SU-DHL-6 (cell line): ENCODE data around the gene MSH3.

ENCODE experiments used
- H2AFZ ChIP-seq: fragments of 200-600 bp; sonication (generic); 2 replicates; pipeline ENCODE4 v1.6.1; 2014; ENCODE audit warnings: low read depth, mild to moderate bottlenecking, moderate library complexity, mixed read lengths, antibody characterized with exemption, low read length; ENCODE audit not compliant: severe bottlenecking
- H3F3A ChIP-seq: fragments of 200-600 bp; shearing (Covaris generic); 2 replicates; pipeline ENCODE4 v1.6.0; 2016; ENCODE audit warnings: antibody characterized with exemption, mild to moderate bottlenecking; ENCODE audit not compliant: insufficient read depth
- H3K27ac ChIP-seq: fragments of 200-600 bp; sonication (generic); 2 replicates; pipeline ENCODE4 v1.5.1; 2016; ENCODE audit warnings: low read depth, mild to moderate bottlenecking, low read length, moderate library complexity, mixed read lengths
- H3K27me3 ChIP-seq: fragments of 200-600 bp; sonication (generic), shearing (Covaris generic); 2 replicates; pipeline ENCODE4 v1.6.0; 2014; ENCODE audit warnings: mild to moderate bottlenecking, low read length
- H3K36me3 ChIP-seq: fragments of 200-600 bp; sonication (generic); 2 replicates; pipeline ENCODE4 v1.6.1; 2014; ENCODE audit warnings: mild to moderate bottlenecking, low read length, mixed read lengths
- H3K4me2 ChIP-seq: fragments of 300-600, 200-600 bp; shearing (Covaris generic), sonication (generic); 2 replicates; pipeline ENCODE4 v1.6.0; 2014; ENCODE audit warnings: low read length, low read depth, mild to moderate bottlenecking; ENCODE audit not compliant: poor library complexity, severe bottlenecking
- H3K4me3 ChIP-seq: fragments of 200-600 bp; sonication (generic); 2 replicates; pipeline ENCODE4 v1.5.1; 2014; ENCODE audit warnings: antibody characterized with exemption, low read length, mild to moderate bottlenecking, mixed read lengths; ENCODE audit not compliant: insufficient read depth, poor library complexity, severe bottlenecking
- H3K79me2 ChIP-seq: fragments of 200-600 bp; sonication (generic); 2 replicates; pipeline ENCODE4 v1.6.1; 2014; ENCODE audit warnings: mild to moderate bottlenecking, low read length, moderate library complexity; ENCODE audit not compliant: insufficient read depth
- H3K9ac ChIP-seq: fragments of 200-600 bp; sonication (generic); 2 replicates; pipeline ENCODE4 v1.7.0; 2014; ENCODE audit warnings: mild to moderate bottlenecking, low read length
- H3K9me2 ChIP-seq: fragments of 200-600 bp; sonication (generic); replicated peaks from 2 replicates; pipeline ENCODE4 v1.6.1; 2014; ENCODE audit warnings: low read length; ENCODE audit not compliant: insufficient read depth
- H3K9me3 ChIP-seq: fragments of 200-600 bp; sonication (generic); 2 replicates; pipeline ENCODE4 v1.6.1; 2014; ENCODE audit warnings: low read length, mixed read lengths; ENCODE audit not compliant: insufficient read depth
- H4K20me1 ChIP-seq: fragments of 200-600 bp; sonication (generic); 2 replicates; pipeline ENCODE4 v1.6.1; 2014; ENCODE audit warnings: low read depth, mild to moderate bottlenecking, antibody characterized with exemption, low read length, moderate library complexity, mixed read lengths
- CTCF ChIP-seq: fragments of 200-600 bp; sonication (generic); IDR thresholded peaks from one replicate; pipeline ENCODE4 v1.5.1; 2017; ENCODE audit warnings: antibody characterized with exemption, mild to moderate bottlenecking, low read length, moderate library complexity; ENCODE audit not compliant: insufficient read depth, poor library complexity, severe bottlenecking
- EZH2phosphoT487 ChIP-seq: fragments of 200-600 bp; sonication (generic), shearing (Covaris generic); conservative IDR thresholded peaks from 2 replicates; pipeline ENCODE4 v1.6.1; 2018; ENCODE audit warnings: mild to moderate bottlenecking, antibody characterized with exemption, low read length, moderate library complexity, mixed read lengths

Gene MSH3

GRCh38 chr5:80697100-80697499 lies 42.6 kb downstream of the MSH3 start:
- no peak overlapping the region for H3K9ac ChIP-seq
- H4K20me1 ChIP-seq = no peaks in the 10 kb centered on the region
- H3K9me3 ChIP-seq = no peaks in the 10 kb centered on the region
- no peak overlapping the region for H3K4me2 ChIP-seq
- H3K27me3 ChIP-seq = no peaks in the 10 kb centered on the region
- H3K36me3 ChIP-seq = no peaks in the 10 kb centered on the region
- H3K4me3 ChIP-seq = no peak overlapping the region
- H3K79me2 ChIP-seq = no peaks in the 10 kb centered on the region
- H3K9me2 ChIP-seq = no peaks in the 10 kb centered on the region
- no peak overlapping the region for H2AFZ ChIP-seq
- H3F3A ChIP-seq = no peaks in the 10 kb centered on the region
- no peak overlapping the region for H3K27ac ChIP-seq
- TF ChIP-seq CTCF = no peak
- no peak for TF ChIP-seq EZH2phosphoT487

- no peaks in the 10 kb centered on the region for H3K9me3 ChIP-seq
- no peaks in the 10 kb centered on the region for H3F3A ChIP-seq
- no peaks in the 10 kb centered on the region for H4K20me1 ChIP-seq
- TF ChIP-seq EZH2phosphoT487 (no peak), CTCF (no peak)
- H3K9ac ChIP-seq = no peak overlapping the region
- no peak overlapping the region for H3K4me3 ChIP-seq
- no peak overlapping the region for H2AFZ ChIP-seq
- H3K27me3 ChIP-seq = no peaks in the 10 kb centered on the region
- H3K79me2 ChIP-seq = no peaks in the 10 kb centered on the region
- no peaks in the 10 kb centered on the region for H3K9me2 ChIP-seq
- H3K27ac ChIP-seq = no peak overlapping the region
- no peaks in the 10 kb centered on the region for H3K36me3 ChIP-seq
- no peak overlapping the region for H3K4me2 ChIP-seq
These were observed 43.9 kb downstream of the MSH3 start for GRCh38 chr5:80698369-80698768.

- no peaks in the 10 kb centered on the region for H3K27me3 ChIP-seq
- no peak overlapping the region for H3K27ac ChIP-seq
- TF ChIP-seq CTCF = no peak
- H3K36me3 ChIP-seq = no peaks in the 10 kb centered on the region
- H3K4me3 ChIP-seq = no peak overlapping the region
- no peaks in the 10 kb centered on the region for H3K9me2 ChIP-seq
- H3K4me2 ChIP-seq = no peak overlapping the region
- H3K9me3 ChIP-seq = no peaks in the 10 kb centered on the region
- H3K79me2 ChIP-seq = no peaks in the 10 kb centered on the region
- H3K9ac ChIP-seq = no peak overlapping the region
- no peaks in the 10 kb centered on the region for H4K20me1 ChIP-seq
- no peaks in the 10 kb centered on the region for H3F3A ChIP-seq
- H2AFZ ChIP-seq = no peak overlapping the region
These were observed 47.1 kb downstream of the MSH3 start for GRCh38 chr5:80701597-80701996.

GRCh38 chr5:80703291-80703690 lies 48.8 kb downstream of the MSH3 start:
- H3K27me3 ChIP-seq = no peaks in the 10 kb centered on the region
- no peaks in the 10 kb centered on the region for H3K9me3 ChIP-seq
- H3F3A ChIP-seq = no peaks in the 10 kb centered on the region
- H3K9me2 ChIP-seq = no peaks in the 10 kb centered on the region
- H3K4me3 ChIP-seq = no peak overlapping the region
- H3K4me2 ChIP-seq = no peak overlapping the region
- no peaks in the 10 kb centered on the region for H4K20me1 ChIP-seq
- no peaks in the 10 kb centered on the region for H3K36me3 ChIP-seq
- TF ChIP-seq CTCF (no peak), EZH2phosphoT487 (no peak)
- no peak overlapping the region for H2AFZ ChIP-seq
- H3K79me2 ChIP-seq = no peaks in the 10 kb centered on the region
- no peak overlapping the region for H3K9ac ChIP-seq
- H3K27ac ChIP-seq = no peak overlapping the region
